GM10847 (cell line): ENCODE results near the gene CFD.

Source experiments
- POLR2A ChIP-seq: IDR thresholded peaks from 2 replicates; pipeline ENCODE4 v1.6.1; 2011; ENCODE audit not compliant: insufficient read length; ENCODE audit errors: extremely low read depth

The CFD gene

GRCh38 chr19:887599-887998 lies 28.1 kb downstream of the CFD start:
- TF ChIP-seq POLR2A = no peak

- no peak for TF ChIP-seq POLR2A
Measured at GRCh38 chr19:888581-889385, 29.3 kb downstream of the CFD start.

- no peak for TF ChIP-seq POLR2A
Measured at GRCh38 chr19:889662-890295, 30.3 kb downstream of the CFD start.

- TF ChIP-seq POLR2A = no peak
Measured at GRCh38 chr19:890831-891230, 31.4 kb downstream of the CFD start.

- no peak for TF ChIP-seq POLR2A
Measured at GRCh38 chr19:892243-892893, 32.9 kb downstream of the CFD start.

GRCh38 chr19:892894-893689 lies 33.6 kb downstream of the CFD start, which contains the start of the genes MED16 and RNU6-9:
TSS of gene MED16 (minus strand) at chr19:893187. CDS start at chr19:891131, 2,056 bp downstream.
TSS of gene RNU6-9 (plus strand) at chr19:893484.
- TF ChIP-seq POLR2A = peak; percentile 65

- no peak for TF ChIP-seq POLR2A
Measured at GRCh38 chr19:896434-896833, 37.0 kb downstream of the CFD start.

- no peak for TF ChIP-seq POLR2A
Measured at GRCh38 chr19:896999-897398, 37.5 kb downstream of the CFD start.

- no peak for TF ChIP-seq POLR2A
Measured at GRCh38 chr19:897442-898039, 38.1 kb downstream of the CFD start.

- no peak for TF ChIP-seq POLR2A
Measured at GRCh38 chr19:898663-899062, 39.2 kb downstream of the CFD start.

GRCh38 chr19:899336-900042 lies 40.0 kb downstream of the CFD start:
- no peak for TF ChIP-seq POLR2A

- no peak for TF ChIP-seq POLR2A
Measured at GRCh38 chr19:900043-900301, 40.5 kb downstream of the CFD start.

- no peak for TF ChIP-seq POLR2A
Measured at GRCh38 chr19:900302-901111, 41.0 kb downstream of the CFD start.

- no peak for TF ChIP-seq POLR2A
Measured at GRCh38 chr19:901216-902092, 42.0 kb downstream of the CFD start.
